ENCODE data around the gene NIPSNAP2. TPM values are rescaled to one million over a fixed set of nuclear protein-coding genes. Genes with fewer than 3 reads are reported as not detected.
"Not testable (repeated sequence)": the region's sequence is repeated elsewhere in the genome, so short reads cannot be mapped to it uniquely, and the experiment has no call there.

NIPSNAP2 gene
- total RNA-seq, 2 donors from 2014 or later = 32.2 to 67.5 TPM

DNA sequence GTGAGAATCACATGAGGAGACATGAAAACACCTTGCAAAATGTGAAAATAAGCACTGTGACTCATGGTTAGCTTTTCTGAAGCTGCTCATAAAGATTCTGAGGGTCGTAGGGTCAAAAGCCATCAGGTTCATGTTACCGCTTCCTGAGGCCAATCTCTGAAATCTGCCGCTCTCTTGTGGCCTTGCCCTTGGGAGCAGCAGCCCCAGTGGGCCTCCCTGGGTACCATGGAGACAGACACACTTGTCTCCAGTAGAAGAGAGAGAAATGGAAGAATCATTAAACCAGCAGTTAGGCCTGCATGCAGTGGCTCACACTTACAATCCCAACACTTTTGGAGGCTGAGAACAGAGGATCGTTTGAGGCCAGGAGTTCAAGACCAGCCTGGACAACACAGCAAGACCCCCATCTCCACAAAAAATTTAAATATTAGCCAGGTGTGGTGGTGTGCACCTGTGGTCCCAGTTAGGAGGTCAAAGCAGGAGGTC is 42.8 kb downstream of the NIPSNAP2 start:
- Histone ChIP-seq H3K27ac (no peak overlapping the region), H3K9ac (ENCODE audit: low read depth in 2 of 2, low read length in 2 of 2) (no peak overlapping the region), H3K36me3 (no peaks in the 10 kb centered on the region), H3K27me3 (no peaks in the 10 kb centered on the region), H3K4me1 (no peaks in the 10 kb centered on the region), H3K4me3 (no peak overlapping the region), H3K9me3 (no peaks in the 10 kb centered on the region)
- intact Hi-C loops (cut with DNase I) = no loop called here
- TF ChIP-seq, protein P1, sequence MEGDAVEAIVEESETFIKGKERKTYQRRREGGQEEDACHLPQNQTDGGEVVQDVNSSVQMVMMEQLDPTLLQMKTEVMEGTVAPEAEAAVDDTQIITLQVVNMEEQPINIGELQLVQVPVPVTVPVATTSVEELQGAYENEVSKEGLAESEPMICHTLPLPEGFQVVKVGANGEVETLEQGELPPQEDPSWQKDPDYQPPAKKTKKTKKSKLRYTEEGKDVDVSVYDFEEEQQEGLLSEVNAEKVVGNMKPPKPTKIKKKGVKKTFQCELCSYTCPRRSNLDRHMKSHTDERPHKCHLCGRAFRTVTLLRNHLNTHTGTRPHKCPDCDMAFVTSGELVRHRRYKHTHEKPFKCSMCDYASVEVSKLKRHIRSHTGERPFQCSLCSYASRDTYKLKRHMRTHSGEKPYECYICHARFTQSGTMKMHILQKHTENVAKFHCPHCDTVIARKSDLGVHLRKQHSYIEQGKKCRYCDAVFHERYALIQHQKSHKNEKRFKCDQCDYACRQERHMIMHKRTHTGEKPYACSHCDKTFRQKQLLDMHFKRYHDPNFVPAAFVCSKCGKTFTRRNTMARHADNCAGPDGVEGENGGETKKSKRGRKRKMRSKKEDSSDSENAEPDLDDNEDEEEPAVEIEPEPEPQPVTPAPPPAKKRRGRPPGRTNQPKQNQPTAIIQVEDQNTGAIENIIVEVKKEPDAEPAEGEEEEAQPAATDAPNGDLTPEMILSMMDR (IDR thresholded peaks at IDR 0.05) = no peak
- DNase-seq = no peak

GRCh38 chr7:56007891-56008290 is 43.5 kb downstream of the NIPSNAP2 start:
- Histone ChIP-seq H3K4me1 (no peaks in the 10 kb centered on the region), H3K27ac (no peak overlapping the region), H3K9ac (ENCODE audit: low read depth in 2 of 2, low read length in 2 of 2) (no peak overlapping the region), H3K4me3 (no peak overlapping the region), H3K27me3 (no peaks in the 10 kb centered on the region), H3K9me3 (no peaks in the 10 kb centered on the region), H3K36me3 (no peaks in the 10 kb centered on the region)
- intact Hi-C loops (cut with DNase I) = no loop called here
- TF ChIP-seq, protein P1 (IDR thresholded peaks at IDR 0.05) = no peak
- no peak for DNase-seq

DNA sequence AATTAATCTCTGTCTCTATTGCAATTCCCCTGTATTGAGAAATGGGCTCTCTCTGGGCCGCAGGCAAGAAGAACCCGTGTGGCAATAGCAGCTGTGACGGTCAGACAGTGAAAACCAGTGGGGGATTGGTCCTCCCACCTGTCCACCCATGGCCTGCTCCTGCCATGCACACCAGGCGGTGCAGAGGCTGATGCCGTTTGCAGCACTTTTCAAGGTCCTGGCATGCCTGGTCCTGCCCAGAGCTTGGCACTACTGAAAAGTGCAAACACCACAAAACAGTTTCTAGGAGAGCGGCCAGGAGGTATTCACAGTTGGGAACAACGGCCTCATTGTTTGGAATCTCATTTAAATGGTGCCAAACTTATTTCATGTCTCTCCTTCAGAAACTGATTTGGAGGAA is 45.3 kb downstream of the NIPSNAP2 start:
- DNase-seq = peak; percentile 35
- intact Hi-C loops (cut with DNase I) = no loop called here
- H3K9me3 ChIP-seq = no peaks in the 10 kb centered on the region
- TF ChIP-seq, protein P1 (IDR thresholded peaks at IDR 0.05) = no peak
- no peaks in the 10 kb centered on the region for H3K27me3 ChIP-seq
- no peaks in the 10 kb centered on the region for H3K36me3 ChIP-seq
- H3K4me1 ChIP-seq = no peaks in the 10 kb centered on the region
- no peak overlapping the region for H3K9ac ChIP-seq (ENCODE audit: low read depth in 2 of 2, low read length in 2 of 2)
- no peak overlapping the region for H3K4me3 ChIP-seq
- H3K27ac ChIP-seq = no peak overlapping the region

GRCh38 chr7:56017015-56017414 is 52.6 kb downstream of the NIPSNAP2 start:
- H3K9ac ChIP-seq (ENCODE audit: low read depth in 2 of 2, low read length in 2 of 2); H3K27me3 ChIP-seq; H3K27ac ChIP-seq; DNase-seq; intact Hi-C loops (cut with DNase I); H3K4me1 ChIP-seq; H3K36me3 ChIP-seq; H3K9me3 ChIP-seq; H3K4me3 ChIP-seq: not testable (repeated sequence)

DNA sequence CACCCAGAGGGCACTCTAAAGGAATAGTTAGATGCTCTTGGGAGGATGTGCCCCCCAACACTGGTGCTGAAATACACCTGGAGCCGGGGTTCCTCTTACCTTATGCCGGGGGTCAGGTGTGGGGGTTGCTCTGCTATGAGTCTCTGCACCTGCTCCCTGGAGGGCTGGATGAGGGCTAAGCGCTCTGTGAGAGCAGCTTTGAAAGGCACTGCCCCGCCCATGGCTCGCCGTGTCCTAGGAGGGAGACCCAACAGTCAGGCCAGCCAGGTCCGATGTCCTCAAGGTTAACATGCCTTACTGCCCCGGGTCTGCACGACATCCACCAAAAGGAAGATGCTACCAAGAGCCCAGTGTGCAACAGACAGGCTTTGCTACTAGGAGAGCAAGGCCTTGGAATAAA is 55.1 kb downstream of the NIPSNAP2 start:
- H3K4me1 ChIP-seq = no peaks in the 10 kb centered on the region
- TF ChIP-seq, protein P1 (IDR thresholded peaks at IDR 0.05) = no peak
- no peaks in the 10 kb centered on the region for H3K27me3 ChIP-seq
- no peak overlapping the region for H3K27ac ChIP-seq
- no peak overlapping the region for H3K4me3 ChIP-seq
- peak; percentile 20 for DNase-seq
- intact Hi-C loops (cut with DNase I) = no loop called here
- no peaks in the 10 kb centered on the region for H3K9me3 ChIP-seq
- no peaks in the 10 kb centered on the region for H3K36me3 ChIP-seq
- H3K9ac ChIP-seq (ENCODE audit: low read depth in 2 of 2, low read length in 2 of 2) = no peak overlapping the region

GRCh38 chr7:56023500-56023899 is 59.1 kb downstream of the NIPSNAP2 start:
- Histone ChIP-seq H3K4me1 (no peaks in the 10 kb centered on the region), H3K9ac (ENCODE audit: low read depth in 2 of 2, low read length in 2 of 2) (no peak overlapping the region), H3K4me3 (no peak overlapping the region), H3K27ac (no peak overlapping the region), H3K36me3 (no peaks in the 10 kb centered on the region), H3K9me3 (no peaks in the 10 kb centered on the region), H3K27me3 (no peaks in the 10 kb centered on the region)
- intact Hi-C loops (cut with DNase I) = no loop called here
- no peak for DNase-seq
- TF ChIP-seq, protein P1 (IDR thresholded peaks at IDR 0.05) = no peak

All from colonic mucosa (tissue), 4 donors.